ENCODE results near the gene GULP1.

GULP1 gene

DNA sequence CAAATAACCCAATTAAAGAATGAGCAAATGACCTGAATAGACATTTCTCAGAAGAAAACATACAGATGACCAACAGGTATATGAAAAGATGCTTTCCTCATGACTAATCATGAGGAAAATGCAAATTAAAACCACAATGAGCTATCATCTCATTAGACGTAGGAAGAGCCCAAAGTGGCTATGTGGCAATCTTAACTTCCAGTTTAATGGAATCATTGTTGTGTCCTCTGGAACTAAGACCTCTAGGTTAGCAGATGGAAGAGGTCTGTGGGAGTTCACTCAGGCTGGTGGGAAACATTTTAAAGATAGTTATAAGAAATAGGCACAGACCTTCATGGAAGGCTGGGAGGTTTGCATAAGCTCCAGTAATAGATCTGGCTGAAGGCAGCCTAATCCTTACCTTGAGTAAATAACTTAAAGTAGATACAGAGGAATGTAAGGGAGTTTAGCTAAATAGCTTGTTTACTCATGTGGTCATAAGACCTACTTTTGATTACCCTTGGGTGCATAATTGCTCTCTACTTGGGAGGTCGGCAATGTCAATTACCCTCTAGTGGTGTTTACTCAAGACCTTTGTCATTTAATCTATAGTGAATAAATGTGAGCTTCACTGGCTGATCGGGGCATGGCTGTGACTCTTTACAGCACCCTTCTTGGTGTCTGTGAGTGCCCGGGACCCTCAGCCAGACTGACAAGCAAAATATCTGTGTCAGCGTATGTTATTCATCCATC is 119.0 kb downstream of the GULP1 start:
- Histone ChIP-seq H4K20me1 (ENCODE audit: control insufficient read depth, insufficient read depth, low read depth, low read length) (no peaks in the 10 kb centered on the region), H3K9me3 (ENCODE audit: control insufficient read depth, insufficient read depth, low read length) (no peaks in the 10 kb centered on the region), H3K4me2 (ENCODE audit: low read length) (no peak overlapping the region), H3K79me2 (ENCODE audit: control insufficient read depth, low read length) (no peaks in the 10 kb centered on the region), H3K4me1 (ENCODE audit: control insufficient read depth, low read length) (0 out of 2 replicates have a peak, but pooled peaks cover 3% of the 10 kb centered on the region), H3F3A (ENCODE audit: control insufficient read depth, insufficient read depth) (no peaks in the 10 kb centered on the region), H3K4me3 (ENCODE audit: low read length) (no peak overlapping the region), H3K9me2 (replicated peaks; ENCODE audit: control insufficient read depth, low read length) (no peaks in the 10 kb centered on the region), H3K36me3 (ENCODE audit: control insufficient read depth, low read length) (no peaks in the 10 kb centered on the region), H3K27me3 (ENCODE audit: control insufficient read depth, low read length) (no peaks in the 10 kb centered on the region), H3K27ac (ENCODE audit: low read depth, low read length) (no peak overlapping the region)
- no peak for TF ChIP-seq EZH2phosphoT487 (IDR thresholded peaks at IDR 0.05; ENCODE audit: borderline replicate concordance, low read length)
- TF ChIP-seq, protein P1, sequence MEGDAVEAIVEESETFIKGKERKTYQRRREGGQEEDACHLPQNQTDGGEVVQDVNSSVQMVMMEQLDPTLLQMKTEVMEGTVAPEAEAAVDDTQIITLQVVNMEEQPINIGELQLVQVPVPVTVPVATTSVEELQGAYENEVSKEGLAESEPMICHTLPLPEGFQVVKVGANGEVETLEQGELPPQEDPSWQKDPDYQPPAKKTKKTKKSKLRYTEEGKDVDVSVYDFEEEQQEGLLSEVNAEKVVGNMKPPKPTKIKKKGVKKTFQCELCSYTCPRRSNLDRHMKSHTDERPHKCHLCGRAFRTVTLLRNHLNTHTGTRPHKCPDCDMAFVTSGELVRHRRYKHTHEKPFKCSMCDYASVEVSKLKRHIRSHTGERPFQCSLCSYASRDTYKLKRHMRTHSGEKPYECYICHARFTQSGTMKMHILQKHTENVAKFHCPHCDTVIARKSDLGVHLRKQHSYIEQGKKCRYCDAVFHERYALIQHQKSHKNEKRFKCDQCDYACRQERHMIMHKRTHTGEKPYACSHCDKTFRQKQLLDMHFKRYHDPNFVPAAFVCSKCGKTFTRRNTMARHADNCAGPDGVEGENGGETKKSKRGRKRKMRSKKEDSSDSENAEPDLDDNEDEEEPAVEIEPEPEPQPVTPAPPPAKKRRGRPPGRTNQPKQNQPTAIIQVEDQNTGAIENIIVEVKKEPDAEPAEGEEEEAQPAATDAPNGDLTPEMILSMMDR (IDR thresholded peaks at IDR 0.05; ENCODE audit: low read depth, low read length, poor library complexity, severe bottlenecking): no peak

GRCh38 chr2:188412190-188412589 is 120.5 kb downstream of the GULP1 start:
- Histone ChIP-seq H3K4me2 (ENCODE audit: low read length) (no peak overlapping the region), H3K27ac (ENCODE audit: low read depth, low read length) (no peak overlapping the region), H3K4me3 (ENCODE audit: low read length) (no peak overlapping the region), H3K27me3 (ENCODE audit: control insufficient read depth, low read length) (no peaks in the 10 kb centered on the region), H3K79me2 (ENCODE audit: control insufficient read depth, low read length) (no peaks in the 10 kb centered on the region), H3K4me1 (ENCODE audit: control insufficient read depth, low read length) (0 out of 2 replicates have a peak, but pooled peaks cover 3% of the 10 kb centered on the region), H3K9me2 (replicated peaks; ENCODE audit: control insufficient read depth, low read length) (no peaks in the 10 kb centered on the region), H3K36me3 (ENCODE audit: control insufficient read depth, low read length) (no peaks in the 10 kb centered on the region), H4K20me1 (ENCODE audit: control insufficient read depth, insufficient read depth, low read depth, low read length) (no peaks in the 10 kb centered on the region), H3F3A (ENCODE audit: control insufficient read depth, insufficient read depth) (no peaks in the 10 kb centered on the region), H3K9me3 (ENCODE audit: control insufficient read depth, insufficient read depth, low read length) (no peaks in the 10 kb centered on the region)
- no peak for TF ChIP-seq EZH2phosphoT487 (IDR thresholded peaks at IDR 0.05; ENCODE audit: borderline replicate concordance, low read length)
- TF ChIP-seq, protein P1 (IDR thresholded peaks at IDR 0.05; ENCODE audit: low read depth, low read length, poor library complexity, severe bottlenecking): no peak

GRCh38 chr2:188414411-188414810 is 122.7 kb downstream of the GULP1 start:
- Histone ChIP-seq H3K9me3 (ENCODE audit: control insufficient read depth, insufficient read depth, low read length) (no peaks in the 10 kb centered on the region), H3K27me3 (ENCODE audit: control insufficient read depth, low read length) (no peaks in the 10 kb centered on the region), H3K4me1 (ENCODE audit: control insufficient read depth, low read length) (0 out of 2 replicates have a peak, but pooled peaks cover 3% of the 10 kb centered on the region), H3K36me3 (ENCODE audit: control insufficient read depth, low read length) (no peaks in the 10 kb centered on the region), H3K9me2 (replicated peaks; ENCODE audit: control insufficient read depth, low read length) (no peaks in the 10 kb centered on the region), H3K4me2 (ENCODE audit: low read length) (no peak overlapping the region), H3K4me3 (ENCODE audit: low read length) (no peak overlapping the region), H3F3A (ENCODE audit: control insufficient read depth, insufficient read depth) (no peaks in the 10 kb centered on the region), H3K27ac (ENCODE audit: low read depth, low read length) (no peak overlapping the region), H3K79me2 (ENCODE audit: control insufficient read depth, low read length) (no peaks in the 10 kb centered on the region), H4K20me1 (ENCODE audit: control insufficient read depth, insufficient read depth, low read depth, low read length) (no peaks in the 10 kb centered on the region)
- TF ChIP-seq, protein P1 (IDR thresholded peaks at IDR 0.05; ENCODE audit: low read depth, low read length, poor library complexity, severe bottlenecking): no peak
- TF ChIP-seq EZH2phosphoT487 (IDR thresholded peaks at IDR 0.05; ENCODE audit: borderline replicate concordance, low read length): no peak
